Measurements from ENCODE around the gene TMEM95.

TMEM95 gene

GRCh38 chr17:7369825-7370224 is 14.9 kb downstream of the TMEM95 start:
- TF ChIP-seq CTCF (IDR thresholded peaks at IDR 0.05; ENCODE audit: borderline replicate concordance, insufficient read depth, low read depth, low read length) = no peak
- no peak overlapping the region for H3K4me3 ChIP-seq (ENCODE audit: low read depth, low read length)

GRCh38 chr17:7370853-7371252 is 15.9 kb downstream of the TMEM95 start:
- TF ChIP-seq CTCF (IDR thresholded peaks at IDR 0.05; ENCODE audit: borderline replicate concordance, insufficient read depth, low read depth, low read length) = no peak
- no peak overlapping the region for H3K4me3 ChIP-seq (ENCODE audit: low read depth, low read length)

- no peak overlapping the region for H3K4me3 ChIP-seq (ENCODE audit: low read depth, low read length)
- no peak for TF ChIP-seq CTCF (IDR thresholded peaks at IDR 0.05; ENCODE audit: borderline replicate concordance, insufficient read depth, low read depth, low read length)
Measured at GRCh38 chr17:7374353-7374752, 19.4 kb downstream of the TMEM95 start.

GRCh38 chr17:7379134-7379533 is 24.2 kb downstream of the TMEM95 start:
- no peak overlapping the region for H3K4me3 ChIP-seq (ENCODE audit: low read depth, low read length)
- TF ChIP-seq CTCF (IDR thresholded peaks at IDR 0.05; ENCODE audit: borderline replicate concordance, insufficient read depth, low read depth, low read length) = no peak

GRCh38 chr17:7380321-7380720 is 25.4 kb downstream of the TMEM95 start:
- H3K4me3 ChIP-seq (ENCODE audit: low read depth, low read length) = no peak overlapping the region
- no peak for TF ChIP-seq CTCF (IDR thresholded peaks at IDR 0.05; ENCODE audit: borderline replicate concordance, insufficient read depth, low read depth, low read length)

- no peak within 1 kb of the TSS for H3K4me3 ChIP-seq (ENCODE audit: low read depth, low read length)
- TF ChIP-seq CTCF (IDR thresholded peaks at IDR 0.05; ENCODE audit: borderline replicate concordance, insufficient read depth, low read depth, low read length) = no peak
Measured at GRCh38 chr17:7380855-7381683, 26.1 kb downstream of the TMEM95 start, which contains the start of gene TNK1. Gene TNK1 (plus strand): TSS chr17:7381089. CDS start chr17:7382927, 1,838 bp downstream.

GRCh38 chr17:7382901-7383300 is 27.9 kb downstream of the TMEM95 start:
- H3K4me3 ChIP-seq (ENCODE audit: low read depth, low read length) = no peak overlapping the region
- TF ChIP-seq CTCF (IDR thresholded peaks at IDR 0.05; ENCODE audit: borderline replicate concordance, insufficient read depth, low read depth, low read length) = no peak
